ACC112 (cell line): ENCODE measurements around the gene HFE.
"Not testable (repeated sequence)": the region's sequence is repeated elsewhere in the genome, so short reads cannot be mapped to it uniquely, and the experiment has no call there.

ENCODE experiments used
- H2AFZ ChIP-seq: fragments of 200-600 bp; sonication (generic); one replicate; pipeline ENCODE4 v1.6.0; 2017; ENCODE audit warnings: antibody characterized with exemption, low read length; ENCODE audit not compliant: unreplicated experiment
- H3K27ac ChIP-seq: fragments of 200-600 bp; sonication (generic); 2 replicates; pipeline ENCODE4 v1.5.1; 2014; ENCODE audit warnings: low read depth, mild to moderate bottlenecking, antibody characterized with exemption, low read length, moderate library complexity
- H3K27me3 ChIP-seq: fragments of 200-600 bp; sonication (generic); 2 replicates; pipeline ENCODE4 v1.6.1; 2014; ENCODE audit warnings: mild to moderate bottlenecking, antibody characterized with exemption, low read length, moderate library complexity, mixed read lengths; ENCODE audit not compliant: insufficient read depth
- H3K36me3 ChIP-seq: fragments of 200-600 bp; sonication (generic); 2 replicates; pipeline ENCODE4 v1.6.1; 2016; ENCODE audit warnings: mild to moderate bottlenecking, antibody characterized with exemption, low read length, moderate library complexity, mixed read lengths; ENCODE audit not compliant: insufficient read depth
- H3K4me1 ChIP-seq: fragments of 200-600 bp; sonication (generic); one replicate; pipeline ENCODE4 v1.6.1; 2016; ENCODE audit warnings: low read length, mixed read lengths; ENCODE audit not compliant: insufficient read depth, unreplicated experiment, control insufficient read depth
- H3K4me3 ChIP-seq: fragments of 200-600 bp; sonication (generic); 2 replicates; pipeline ENCODE4 v1.5.1; 2014; ENCODE audit warnings: mild to moderate bottlenecking, low read depth, low read length
- H3K79me2 ChIP-seq: fragments of 200-600 bp; sonication (generic); one replicate; pipeline ENCODE4 v1.6.0; 2016; ENCODE audit warnings: low read length; ENCODE audit not compliant: control insufficient read depth, unreplicated experiment, insufficient read depth

The HFE gene

DNA sequence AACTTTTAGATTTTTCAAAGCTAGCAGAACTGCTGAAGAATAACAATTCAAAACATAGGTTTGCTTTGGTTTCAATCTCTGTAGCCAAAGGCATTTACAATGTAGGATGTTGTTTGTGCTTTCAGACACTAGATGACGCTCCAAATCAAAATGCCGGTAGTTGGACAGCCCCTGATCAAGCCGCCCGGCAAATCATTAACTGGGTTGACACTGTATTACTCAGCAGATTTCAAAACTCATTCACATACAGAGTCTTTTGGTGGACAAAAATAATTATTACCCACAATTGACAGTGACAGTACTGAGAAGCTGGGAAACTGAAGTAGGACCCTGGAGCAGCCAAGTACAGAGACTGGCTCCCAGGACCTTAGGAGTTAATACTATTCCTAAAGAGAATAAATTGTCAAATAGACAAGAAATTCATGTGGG, 21.3 kb upstream of the HFE start:
- H3K4me3 ChIP-seq, result peak overlapping the region; percentile 58
- no peaks in the 10 kb centered on the region for H3K36me3 ChIP-seq
- H3K27ac ChIP-seq, result peak overlapping the region; percentile 72
- no peaks in the 10 kb centered on the region for H3K79me2 ChIP-seq
- H2AFZ ChIP-seq, result peak overlapping the region; percentile 20
- no peaks in the 10 kb centered on the region for H3K27me3 ChIP-seq
- no peaks in the 10 kb centered on the region for H3K4me1 ChIP-seq

DNA sequence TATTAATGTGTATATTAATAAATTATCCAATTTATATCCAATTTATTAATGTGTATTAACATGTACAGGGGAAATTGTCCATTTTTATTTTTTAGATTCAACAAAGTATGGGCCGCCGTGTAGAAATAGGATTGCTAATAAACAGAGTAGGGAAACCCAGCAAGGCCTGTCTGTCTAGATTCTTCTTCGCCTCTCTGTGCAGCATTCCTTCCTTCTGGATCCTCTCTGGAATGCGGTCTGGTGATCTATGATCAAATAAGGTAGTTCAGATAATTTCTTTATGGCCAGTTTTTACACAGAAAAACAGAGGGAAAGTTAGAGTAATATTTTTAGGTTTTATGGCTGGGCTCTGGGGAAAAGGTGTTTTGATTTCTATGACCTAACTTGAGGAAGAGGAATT, 19.9 kb upstream of the HFE start:
- Histone ChIP-seq H2AFZ (no peak overlapping the region), H3K4me1 (no peaks in the 10 kb centered on the region), H3K4me3 (no peak overlapping the region), H3K27ac (no peak overlapping the region), H3K79me2 (no peaks in the 10 kb centered on the region), H3K27me3 (no peaks in the 10 kb centered on the region), H3K36me3 (no peaks in the 10 kb centered on the region)

DNA sequence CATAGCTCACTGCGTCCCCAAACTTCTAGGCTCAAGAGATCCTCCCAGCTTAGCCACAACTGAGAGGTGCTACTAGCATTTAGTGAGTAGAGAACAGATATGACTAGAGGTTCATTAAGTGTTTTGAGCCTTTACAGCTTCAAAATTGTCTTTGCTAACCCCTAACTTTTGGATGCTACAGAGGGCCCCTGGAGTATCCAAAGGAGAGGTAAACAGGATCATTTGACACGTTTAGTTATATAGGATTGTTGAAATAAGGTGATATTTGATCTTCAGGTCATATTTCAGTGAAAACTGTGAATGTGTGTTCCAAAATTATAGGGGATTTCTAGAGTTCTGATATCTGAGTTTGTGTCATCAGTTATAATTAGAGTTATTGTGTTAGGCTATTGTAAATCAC, 19.2 kb upstream of the HFE start:
- H3K4me3 ChIP-seq, result no peak overlapping the region
- H3K36me3 ChIP-seq, result no peaks in the 10 kb centered on the region
- no peak overlapping the region for H3K27ac ChIP-seq
- H3K79me2 ChIP-seq, result no peaks in the 10 kb centered on the region
- no peaks in the 10 kb centered on the region for H3K4me1 ChIP-seq
- H2AFZ ChIP-seq, result no peak overlapping the region
- no peaks in the 10 kb centered on the region for H3K27me3 ChIP-seq

DNA sequence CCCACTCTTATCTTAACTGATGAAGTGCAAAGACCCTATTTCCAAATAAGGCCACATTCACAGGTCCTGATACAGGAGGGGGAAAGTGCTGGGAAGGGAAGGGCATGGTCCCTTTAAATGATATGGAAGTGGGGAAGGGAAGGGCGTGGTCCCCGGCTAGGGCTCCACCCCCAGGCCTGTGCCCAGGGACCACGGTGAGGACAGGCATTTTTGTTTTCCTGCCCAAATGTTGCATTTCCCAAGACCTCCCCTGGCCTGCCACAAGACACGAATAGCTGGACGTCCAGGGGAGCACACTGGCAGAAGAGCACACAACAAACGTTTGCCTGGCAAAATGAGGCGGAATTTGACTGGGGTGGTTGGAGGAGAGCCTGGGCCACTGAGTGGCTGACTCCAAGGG, 16.1 kb upstream of the HFE start:
- H3K79me2 ChIP-seq, result no peaks in the 10 kb centered on the region
- H3K27ac ChIP-seq, result no peak overlapping the region
- H3K4me1 ChIP-seq, result no peaks in the 10 kb centered on the region
- no peaks in the 10 kb centered on the region for H3K36me3 ChIP-seq
- peak overlapping the region; percentile 80 for H2AFZ ChIP-seq
- no peak overlapping the region for H3K4me3 ChIP-seq
- H3K27me3 ChIP-seq, result no peaks in the 10 kb centered on the region

DNA sequence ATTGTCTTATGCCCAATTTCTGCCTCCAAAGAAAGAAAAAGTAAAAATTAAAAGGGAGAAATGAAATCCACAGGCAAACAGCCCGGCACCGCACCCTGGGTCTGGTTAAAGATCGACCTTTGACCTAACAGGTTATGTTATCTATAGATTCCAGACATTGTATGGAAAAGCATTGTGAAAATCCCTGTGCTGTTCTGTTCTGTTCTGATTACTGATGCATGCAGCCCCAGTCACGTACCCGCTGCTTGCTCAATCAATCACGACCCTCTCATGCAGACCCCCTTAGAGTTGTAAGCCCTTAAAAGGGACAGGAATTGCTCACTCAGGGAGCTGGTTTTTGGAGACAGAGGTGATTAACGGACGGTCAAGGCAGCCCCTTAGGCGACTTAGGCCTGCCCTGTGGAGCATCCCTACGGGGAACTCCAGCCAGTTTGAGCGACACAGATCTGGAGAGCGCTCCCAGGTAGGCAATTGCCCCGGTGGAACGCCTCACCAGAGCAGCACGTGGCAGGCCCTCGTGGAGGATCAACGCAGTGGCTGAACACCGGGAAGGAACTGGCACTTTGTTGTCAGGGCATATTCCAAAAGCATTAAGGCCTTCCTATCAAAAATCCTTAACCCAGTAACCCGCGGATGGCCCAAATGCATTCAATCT, 12.0 kb upstream of the HFE start:
- H2AFZ ChIP-seq, result no peak overlapping the region

DNA sequence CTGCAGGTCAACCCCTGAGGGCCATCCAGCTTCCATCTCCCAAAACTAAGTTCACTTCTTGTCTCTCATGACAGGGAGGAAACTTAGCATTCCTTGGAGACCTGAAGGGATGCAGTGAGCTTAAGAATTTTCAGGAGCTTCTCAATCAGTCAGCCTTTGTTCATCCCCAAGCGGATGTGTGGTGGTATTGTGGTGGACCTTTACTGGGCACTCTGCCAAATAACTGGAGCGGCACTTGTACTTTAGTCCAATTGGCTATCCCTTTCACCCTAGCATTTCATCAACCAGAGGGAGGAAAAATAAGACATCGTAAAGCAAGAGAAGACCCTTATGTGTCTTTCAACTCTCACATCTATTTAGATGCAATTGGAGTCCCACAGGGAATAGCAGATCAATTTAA, 9.2 kb upstream of the HFE start:
- not testable (repeated sequence) for H3K27me3 ChIP-seq, H3K36me3 ChIP-seq, H2AFZ ChIP-seq, H3K79me2 ChIP-seq, H3K27ac ChIP-seq, H3K4me1 ChIP-seq, H3K4me3 ChIP-seq

More for the DNA sequence above, 12.0 kb upstream of the HFE start:
- H3K4me1 ChIP-seq, result no peaks in the 10 kb centered on the region
- no peaks in the 10 kb centered on the region for H3K27me3 ChIP-seq
- H3K36me3 ChIP-seq, result no peaks in the 10 kb centered on the region
- no peak overlapping the region for H3K27ac ChIP-seq
- no peak overlapping the region for H3K4me3 ChIP-seq
- H3K79me2 ChIP-seq, result no peaks in the 10 kb centered on the region

DNA sequence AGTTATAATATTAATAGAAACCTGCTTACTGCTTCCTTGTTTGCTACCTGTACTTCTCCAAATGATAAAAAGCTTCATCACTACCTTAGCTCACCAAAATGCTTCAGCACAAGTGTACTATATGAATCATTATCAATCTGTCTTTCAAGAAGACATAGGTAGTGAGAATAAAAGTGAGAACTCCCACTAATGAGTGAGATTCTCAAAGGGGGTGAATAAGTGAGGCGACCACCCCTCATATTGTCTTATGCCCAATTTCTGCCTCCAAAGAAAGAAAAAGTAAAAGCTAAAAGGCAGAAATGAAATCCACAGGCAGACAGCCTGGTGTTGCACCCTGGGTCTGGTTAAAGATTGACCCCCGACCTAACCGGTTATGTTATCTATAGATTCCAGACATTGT, 6.1 kb upstream of the HFE start:
- not testable (repeated sequence) for H3K4me1 ChIP-seq, H3K79me2 ChIP-seq, H2AFZ ChIP-seq, H3K4me3 ChIP-seq, H3K36me3 ChIP-seq, H3K27me3 ChIP-seq, H3K27ac ChIP-seq

DNA sequence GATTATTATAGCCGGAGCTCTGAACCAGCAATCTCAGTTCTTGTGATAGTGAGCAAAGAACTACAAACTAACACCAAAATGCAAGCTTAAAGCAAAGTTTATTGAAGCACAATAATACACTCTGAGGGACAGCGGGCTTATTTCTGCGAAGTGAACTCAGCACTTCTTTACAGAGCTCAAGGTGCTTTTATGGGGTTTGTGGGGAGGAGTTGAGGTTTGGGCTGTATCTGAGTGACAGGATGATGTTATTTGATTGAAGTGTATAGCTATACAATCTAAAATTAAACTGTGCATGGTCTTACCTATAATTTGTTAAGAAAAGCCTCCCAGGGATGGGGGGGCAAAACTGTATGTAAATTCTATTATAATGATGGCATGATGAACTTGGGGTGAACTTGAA, 1.0 kb upstream of the HFE start:
- Histone ChIP-seq H3K79me2 (peaks cover 17% of the 10 kb centered on the region), H3K4me3 (no peak overlapping the region), H3K36me3 (no peaks in the 10 kb centered on the region; the same call in 1 of the 2 replicates)

DNA sequence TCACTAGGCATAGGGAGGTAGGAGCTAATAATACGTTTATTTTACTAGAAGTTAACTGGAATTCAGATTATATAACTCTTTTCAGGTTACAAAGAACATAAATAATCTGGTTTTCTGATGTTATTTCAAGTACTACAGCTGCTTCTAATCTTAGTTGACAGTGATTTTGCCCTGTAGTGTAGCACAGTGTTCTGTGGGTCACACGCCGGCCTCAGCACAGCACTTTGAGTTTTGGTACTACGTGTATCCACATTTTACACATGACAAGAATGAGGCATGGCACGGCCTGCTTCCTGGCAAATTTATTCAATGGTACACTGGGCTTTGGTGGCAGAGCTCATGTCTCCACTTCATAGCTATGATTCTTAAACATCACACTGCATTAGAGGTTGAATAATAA, 1.1 kb downstream of the HFE start:
- Histone ChIP-seq H3K4me3 (peak overlapping the region; percentile 95), H2AFZ (peak overlapping the region; percentile 89), H3K27me3 (no peaks in the 10 kb centered on the region), H3K36me3 (no peaks in the 10 kb centered on the region; the same call in 1 of the 2 replicates), H3K79me2 (peaks cover 17% of the 10 kb centered on the region), H3K27ac (peak overlapping the region; percentile 69), H3K4me1 (peaks cover 15% of the 10 kb centered on the region)

More for the DNA sequence above, 1.0 kb upstream of the HFE start:
- no peak overlapping the region for H3K27ac ChIP-seq
- H2AFZ ChIP-seq, result peak overlapping the region; percentile 12
- no peaks in the 10 kb centered on the region for H3K27me3 ChIP-seq
- H3K4me1 ChIP-seq, result peaks cover 15% of the 10 kb centered on the region

DNA sequence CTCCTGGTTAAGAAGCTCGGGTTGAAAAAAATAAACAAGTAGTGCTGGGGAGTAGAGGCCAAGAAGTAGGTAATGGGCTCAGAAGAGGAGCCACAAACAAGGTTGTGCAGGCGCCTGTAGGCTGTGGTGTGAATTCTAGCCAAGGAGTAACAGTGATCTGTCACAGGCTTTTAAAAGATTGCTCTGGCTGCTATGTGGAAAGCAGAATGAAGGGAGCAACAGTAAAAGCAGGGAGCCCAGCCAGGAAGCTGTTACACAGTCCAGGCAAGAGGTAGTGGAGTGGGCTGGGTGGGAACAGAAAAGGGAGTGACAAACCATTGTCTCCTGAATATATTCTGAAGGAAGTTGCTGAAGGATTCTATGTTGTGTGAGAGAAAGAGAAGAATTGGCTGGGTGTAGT, 2.0 kb downstream of the HFE start:
- H3K79me2 ChIP-seq, result peaks cover 17% of the 10 kb centered on the region
- H3K36me3 ChIP-seq, result no peaks in the 10 kb centered on the region; the same call in 1 of the 2 replicates
- H3K27me3 ChIP-seq, result no peaks in the 10 kb centered on the region
- peaks cover 15% of the 10 kb centered on the region for H3K4me1 ChIP-seq
- no peak overlapping the region for H3K4me3 ChIP-seq
- no peak overlapping the region for H2AFZ ChIP-seq
- no peak overlapping the region for H3K27ac ChIP-seq

DNA sequence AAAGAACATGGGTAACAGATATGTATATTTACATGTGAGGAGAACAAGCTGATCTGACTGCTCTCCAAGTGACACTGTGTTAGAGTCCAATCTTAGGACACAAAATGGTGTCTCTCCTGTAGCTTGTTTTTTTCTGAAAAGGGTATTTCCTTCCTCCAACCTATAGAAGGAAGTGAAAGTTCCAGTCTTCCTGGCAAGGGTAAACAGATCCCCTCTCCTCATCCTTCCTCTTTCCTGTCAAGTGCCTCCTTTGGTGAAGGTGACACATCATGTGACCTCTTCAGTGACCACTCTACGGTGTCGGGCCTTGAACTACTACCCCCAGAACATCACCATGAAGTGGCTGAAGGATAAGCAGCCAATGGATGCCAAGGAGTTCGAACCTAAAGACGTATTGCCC, 5.2 kb downstream of the HFE start:
- Histone ChIP-seq H3K27ac (no peak overlapping the region), H3K4me3 (no peak overlapping the region), H3K4me1 (peaks cover 9% of the 10 kb centered on the region), H3K27me3 (no peaks in the 10 kb centered on the region), H3K36me3 (no peaks in the 10 kb centered on the region; the same call in 1 of the 2 replicates), H3K79me2 (peaks cover 17% of the 10 kb centered on the region), H2AFZ (no peak overlapping the region)
